ENCODE results near the gene PON2. TPM values are rescaled to one million over a fixed set of nuclear protein-coding genes. Genes with fewer than 3 reads are reported as not detected.

The PON2 gene
- total and polyA plus RNA-seq, 2 of the 8 experiments (the other 6 are each of a cell fraction or from before 2014, with no cell fraction given) = 20.6 to 31.0 TPM

DNA sequence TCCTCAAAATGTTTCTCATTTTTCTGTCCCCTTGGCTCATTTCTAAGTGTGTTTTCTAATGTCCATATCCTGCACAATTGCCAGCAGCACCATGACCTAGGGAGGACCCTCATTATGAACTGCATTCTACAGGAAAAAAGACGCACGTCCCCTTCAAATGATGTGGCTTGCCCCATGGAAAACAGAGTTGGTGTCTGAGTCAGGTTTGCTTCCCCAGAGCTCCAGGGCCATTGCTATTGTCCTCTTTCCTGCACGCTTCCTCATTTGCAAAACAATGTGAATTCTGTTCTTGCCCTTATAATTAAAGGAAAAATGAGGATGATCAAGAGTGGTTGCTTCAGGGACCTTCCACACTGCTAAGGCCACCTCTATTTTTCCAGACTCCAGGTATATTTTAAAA is 36.2 kb upstream of the PON2 start:
- Histone ChIP-seq H3K36me3 (ENCODE audit: control insufficient read depth in 2 of 4, insufficient read depth in 4 of 4, low read length in 3 of 4) (no peaks in the 10 kb centered on the region), H2BK120ac (replicated peaks; ENCODE audit: low read depth, low read length) (no peak overlapping the region), H2AK5ac (ENCODE audit: low read depth, low read length) (no peak overlapping the region), H4K20me1 (replicated peaks in 1 of 2; ENCODE audit: control insufficient read depth in 1 of 2, insufficient read depth in 2 of 2, low read length in 2 of 2) (no peaks in the 10 kb centered on the region), H3K27me3 (replicated peaks in 1 of 4; ENCODE audit: control insufficient read depth in 3 of 4, extremely low read depth in 1 of 4, insufficient read depth in 3 of 4, low read length in 3 of 4) (no peaks in the 10 kb centered on the region), H3K9me3 (ENCODE audit: insufficient read depth in 2 of 2, low read depth in 1 of 2, low read length in 1 of 2) (no peaks in the 10 kb centered on the region), H4K5ac (ENCODE audit: insufficient read length, low read depth, low read length) (peak overlapping the region; percentile 62), H3K23ac (ENCODE audit: insufficient read length) (no peak overlapping the region), H3K4ac (replicated peaks; ENCODE audit: insufficient read length, low read depth, low read length) (no peak overlapping the region), H3K23me2 (ENCODE audit: low read depth, low read length) (no peaks in the 10 kb centered on the region), H2BK20ac (ENCODE audit: low read length) (no peak overlapping the region), H3K79me2 (ENCODE audit: control insufficient read depth in 1 of 2, insufficient read depth in 2 of 2, low read length in 2 of 2) (no peaks in the 10 kb centered on the region), H2BK15ac (ENCODE audit: low read length) (no peak overlapping the region), H3K4me3 (ENCODE audit: extremely low read depth in 1 of 4, insufficient read depth in 2 of 4, low read depth in 3 of 4, low read length in 4 of 4) (no peak overlapping the region; a peak in 1 of 8 replicates), H3K14ac (ENCODE audit: insufficient read length) (no peak overlapping the region), H3K4me1 (replicated peaks in 1 of 4; ENCODE audit: control insufficient read depth in 3 of 4, insufficient read depth in 4 of 4, low read length in 3 of 4) (peaks cover 0 to 5% (median 2%) of the 10 kb centered on the region in 4 experiments; a peak in 3 of 7 replicates), H4K91ac (replicated peaks; ENCODE audit: insufficient read length, low read length) (no peak overlapping the region), H3K27ac (ENCODE audit: low read depth, low read length) (no peak overlapping the region), H3K79me1 (ENCODE audit: low read depth, low read length) (no peaks in the 10 kb centered on the region), H2BK12ac (ENCODE audit: low read depth, low read length) (no peak overlapping the region), H2AFZ (ENCODE audit: low read length) (0 out of 2 replicates have a peak overlapping the region, but pooled peaks have one; percentile 36), H2BK5ac (ENCODE audit: low read depth, low read length) (no peak overlapping the region), H3K56ac (replicated peaks; ENCODE audit: insufficient read length, low read depth, low read length) (no peak overlapping the region), H3K4me2 (ENCODE audit: insufficient read depth in 1 of 2, low read depth in 2 of 2, low read length in 2 of 2) (peak overlapping the region; percentile 0 to 43; a peak in 3 of 4 replicates), H3K9ac (replicated peaks in 1 of 4; ENCODE audit: extremely low read depth in 1 of 4, low read depth in 3 of 4, low read length in 3 of 4) (no peak overlapping the region), H4K8ac (ENCODE audit: extremely low read depth, insufficient read depth, low read length) (no peak overlapping the region), H3K18ac (ENCODE audit: extremely low read depth, low read length) (no peak overlapping the region)
- ChIA-PET POLR2A (ENCODE audit: partially characterized antibody) (no interaction called here), CTCF (ENCODE audit: partially characterized antibody) (interaction anchor here (1.2 to 1.3 kb wide), 3 partner anchors 20 to 217 kb away, joined by 3 read pairs; no protein-coding TSS in a partner anchor)
- TF ChIP-seq CTBP2 (IDR thresholded peaks at IDR 0.05; ENCODE audit: borderline replicate concordance, insufficient read depth, insufficient read length, low read length) = no peak
- TF ChIP-seq EZH2 (IDR thresholded peaks at IDR 0.05; ENCODE audit: low read depth, low read length, severe bottlenecking) = no peak
- no peak for TF ChIP-seq POLR2A (IDR thresholded peaks at IDR 0.05; ENCODE audit: control extremely low read depth in 1 of 2, low read depth in 2 of 2, low read length in 2 of 2)
- no peak for TF ChIP-seq SAP30 (IDR thresholded peaks at IDR 0.05; ENCODE audit: insufficient read depth, insufficient replicate concordance, low read length)
- no peak for TF ChIP-seq TEAD4 (IDR thresholded peaks at IDR 0.05; ENCODE audit: low read depth, low read length)
- TF ChIP-seq, protein P1, sequence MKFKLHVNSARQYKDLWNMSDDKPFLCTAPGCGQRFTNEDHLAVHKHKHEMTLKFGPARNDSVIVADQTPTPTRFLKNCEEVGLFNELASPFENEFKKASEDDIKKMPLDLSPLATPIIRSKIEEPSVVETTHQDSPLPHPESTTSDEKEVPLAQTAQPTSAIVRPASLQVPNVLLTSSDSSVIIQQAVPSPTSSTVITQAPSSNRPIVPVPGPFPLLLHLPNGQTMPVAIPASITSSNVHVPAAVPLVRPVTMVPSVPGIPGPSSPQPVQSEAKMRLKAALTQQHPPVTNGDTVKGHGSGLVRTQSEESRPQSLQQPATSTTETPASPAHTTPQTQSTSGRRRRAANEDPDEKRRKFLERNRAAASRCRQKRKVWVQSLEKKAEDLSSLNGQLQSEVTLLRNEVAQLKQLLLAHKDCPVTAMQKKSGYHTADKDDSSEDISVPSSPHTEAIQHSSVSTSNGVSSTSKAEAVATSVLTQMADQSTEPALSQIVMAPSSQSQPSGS (IDR thresholded peaks at IDR 0.05; ENCODE audit: low read length) = no peak
- TF ChIP-seq, protein P2, sequence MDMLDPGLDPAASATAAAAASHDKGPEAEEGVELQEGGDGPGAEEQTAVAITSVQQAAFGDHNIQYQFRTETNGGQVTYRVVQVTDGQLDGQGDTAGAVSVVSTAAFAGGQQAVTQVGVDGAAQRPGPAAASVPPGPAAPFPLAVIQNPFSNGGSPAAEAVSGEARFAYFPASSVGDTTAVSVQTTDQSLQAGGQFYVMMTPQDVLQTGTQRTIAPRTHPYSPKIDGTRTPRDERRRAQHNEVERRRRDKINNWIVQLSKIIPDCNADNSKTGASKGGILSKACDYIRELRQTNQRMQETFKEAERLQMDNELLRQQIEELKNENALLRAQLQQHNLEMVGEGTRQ (IDR thresholded peaks at IDR 0.05; ENCODE audit: low read length) = no peak
- TF ChIP-seq MAFK (IDR thresholded peaks at IDR 0.05; ENCODE audit: low read depth, low read length) = no peak
- TF ChIP-seq NANOG (IDR thresholded peaks at IDR 0.05; ENCODE audit: insufficient read depth, low read depth, low read length, poor library complexity, severe bottlenecking) = no peak
- no peak for TF ChIP-seq SIX5 (IDR thresholded peaks at IDR 0.05; ENCODE audit: low read depth, low read length)
- FAIRE-seq = no peak
- no peak for DNase-seq (ENCODE audit: low read depth in 1 of 2, low spot score in 2 of 2)
- WGBS, 2 experiments (ENCODE audit: extremely low coverage in 1 of 2, insufficient coverage in 1 of 2, insufficient read length in 1 of 2, insufficient replicate concordance in 2 of 2, low coverage in 1 of 2, low lambda C conversion rate in 2 of 2, missing lambda C conversion rate in 1 of 2) = 69% methylated on average over 3 of the region's 3 CpGs; no CpG with 5 or more reads in 1 of the 2 experiments
